Fibroblast of the aortic adventitia (primary cell): Measurements from ENCODE around the gene ZNF880. TPM values are rescaled to one million over a fixed set of nuclear protein-coding genes. Genes with fewer than 3 reads are reported as not detected.
A peak's percentile ranks its signal among the peaks of the same experiment; 100 is the strongest.

Source experiments
- DNase-seq: peaks from one replicate; pipeline ENCODE4 v3.0.0-alpha.2; 2010; ENCODE audit warnings: low read depth
- H3K4me3 ChIP-seq: 2 replicates; pipeline ENCODE4 v1.5.1; 2011; ENCODE audit warnings: low read depth, mild to moderate bottlenecking, control low read depth, low read length, moderate library complexity
- CTCF ChIP-seq: IDR thresholded peaks from 2 replicates; pipeline ENCODE4 v1.5.1; 2011; ENCODE audit warnings: mild to moderate bottlenecking, low read length, control low read depth, inconsistent platforms; ENCODE audit not compliant: insufficient read depth
- total RNA-seq: library from RNA; depleted of rRNA; stranded (reverse); fragments of >200 nt; gene quantifications from 2 replicates; pipeline ENCODE4 v1.2.3, GENCODE V29; 2012; ENCODE audit warnings: low replicate concordance

The ZNF880 gene
- total RNA-seq, 1 donor: 27.3 TPM

DNA sequence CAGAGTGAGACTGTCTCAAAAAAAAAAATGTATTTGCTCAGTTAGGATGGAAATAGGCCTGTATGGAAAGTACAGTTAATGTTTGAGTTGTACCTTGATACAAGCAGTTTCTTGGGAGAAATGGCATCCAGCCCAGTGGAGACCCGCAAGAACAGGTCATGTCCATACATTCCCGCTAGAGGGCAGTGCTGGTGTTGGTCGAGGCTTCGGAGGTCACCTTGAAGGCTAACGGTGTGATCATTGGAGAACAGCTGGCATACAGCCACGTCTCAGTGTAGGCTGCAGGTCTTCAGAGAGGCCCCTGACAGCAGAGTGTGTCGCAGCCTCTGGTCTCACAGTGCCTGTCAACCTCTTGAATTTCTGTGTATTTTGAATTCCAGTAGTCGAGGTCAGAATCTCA, 26.2 kb upstream of the ZNF880 start:
- peak; percentile 16 for DNase-seq

DNA sequence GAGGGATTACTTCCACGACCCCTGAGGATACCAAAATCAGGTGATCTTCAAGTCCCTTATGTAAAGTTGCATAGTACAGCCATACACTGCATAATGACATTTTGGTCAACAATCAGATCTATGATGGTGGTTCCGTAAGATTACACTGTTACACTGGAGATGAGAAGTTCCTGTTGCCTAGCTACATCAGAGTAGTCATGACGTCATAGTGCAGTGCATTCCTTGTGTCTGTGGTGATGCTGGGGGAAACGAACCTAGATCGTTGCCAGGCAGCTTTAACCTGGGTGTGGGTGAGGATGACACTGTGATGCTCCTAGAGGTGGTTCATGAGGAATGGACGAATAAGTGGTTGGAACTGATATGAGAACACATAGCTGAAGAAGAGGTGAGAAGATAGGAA, 24.6 kb upstream of the ZNF880 start:
- no peak for TF ChIP-seq CTCF
- no peak overlapping the region for H3K4me3 ChIP-seq
- DNase-seq: no peak

More for the DNA sequence above, 26.2 kb upstream of the ZNF880 start:
- peak; percentile 11 for TF ChIP-seq CTCF
- H3K4me3 ChIP-seq: no peak overlapping the region

DNA sequence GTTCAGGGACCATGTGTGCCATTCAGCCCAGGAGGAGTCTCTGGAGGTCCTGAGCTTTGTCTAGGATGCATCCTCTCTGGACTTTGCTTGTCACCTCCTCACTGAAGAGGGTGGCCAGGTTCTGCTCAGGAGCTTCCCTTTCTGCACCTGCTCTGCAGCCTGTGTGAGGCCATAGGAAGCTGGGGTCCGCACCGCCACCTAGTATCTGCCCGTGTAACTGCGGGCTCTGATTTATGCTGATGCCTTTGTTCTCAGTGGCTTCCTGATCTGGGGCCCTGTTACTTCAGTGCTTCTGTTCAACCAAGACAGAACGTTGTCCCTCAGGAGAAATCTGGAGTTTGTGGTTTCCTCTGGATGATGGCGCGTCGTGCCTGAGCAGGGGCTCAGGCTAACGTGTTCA, 18.2 kb upstream of the ZNF880 start:
- no peak overlapping the region for H3K4me3 ChIP-seq
- DNase-seq: no peak
- no peak for TF ChIP-seq CTCF

DNA sequence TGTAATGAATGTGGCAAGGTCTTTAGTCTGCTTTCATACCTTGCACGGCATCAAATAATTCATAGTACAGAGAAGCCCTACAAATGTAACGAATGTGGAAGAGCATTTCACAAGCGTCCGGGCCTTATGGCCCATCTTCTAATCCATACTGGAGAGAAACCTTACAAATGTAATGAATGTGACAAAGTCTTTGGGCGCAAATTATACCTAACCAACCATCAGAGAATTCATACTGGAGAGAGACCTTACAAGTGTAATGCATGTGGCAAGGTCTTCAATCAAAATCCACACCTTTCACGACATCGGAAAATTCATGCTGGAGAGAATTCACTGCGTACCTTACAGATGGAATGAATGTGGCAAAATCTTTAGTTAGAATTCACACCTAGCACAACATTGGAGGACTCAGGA, 3.3 kb upstream of the ZNF880 start:
- no peak for TF ChIP-seq CTCF
- no peak overlapping the region for H3K4me3 ChIP-seq
- DNase-seq: no peak

DNA sequence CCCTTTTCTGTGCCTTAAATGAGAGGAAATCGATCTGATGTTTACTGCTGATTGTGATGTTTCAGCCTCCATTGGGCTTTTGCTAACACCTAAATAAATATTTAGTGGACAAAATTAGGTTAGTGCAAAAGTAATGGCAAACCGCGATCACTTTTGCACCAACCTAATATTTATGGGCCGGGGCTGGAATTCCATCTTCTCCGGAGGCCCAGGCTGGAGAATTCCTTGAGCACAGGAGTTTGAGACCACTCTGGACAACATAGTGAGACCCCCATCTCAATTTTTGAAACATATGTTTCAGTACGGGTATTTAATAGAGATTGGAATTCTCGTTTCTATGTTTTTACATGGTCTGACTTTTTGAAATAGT, 603 bp downstream of the ZNF880 start:
- no peak for TF ChIP-seq CTCF
- peak overlapping the region; percentile 91 for H3K4me3 ChIP-seq
- DNase-seq: no peak

DNA sequence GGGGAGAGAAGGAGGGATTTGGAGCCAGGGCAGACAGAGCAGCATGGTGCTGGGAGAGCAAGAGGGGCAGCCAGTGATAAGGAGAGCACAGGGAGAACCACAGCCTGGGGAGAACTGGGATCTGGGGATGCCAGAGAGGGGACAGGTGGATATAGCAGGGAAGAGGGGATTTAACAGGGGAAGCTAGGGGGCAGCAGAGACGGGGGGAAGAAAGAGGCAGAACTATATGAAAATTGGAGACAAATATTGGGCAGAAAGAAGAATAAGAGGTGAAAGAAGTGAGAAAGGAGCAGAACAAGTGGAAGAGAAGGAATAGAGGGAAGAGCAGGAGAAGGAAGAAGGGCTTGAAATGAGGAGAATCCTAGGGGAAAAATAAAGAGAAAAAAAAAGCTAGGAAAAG, 21.4 kb downstream of the ZNF880 start:
- no peak for TF ChIP-seq CTCF
- no peak overlapping the region for H3K4me3 ChIP-seq
- no peak for DNase-seq

DNA sequence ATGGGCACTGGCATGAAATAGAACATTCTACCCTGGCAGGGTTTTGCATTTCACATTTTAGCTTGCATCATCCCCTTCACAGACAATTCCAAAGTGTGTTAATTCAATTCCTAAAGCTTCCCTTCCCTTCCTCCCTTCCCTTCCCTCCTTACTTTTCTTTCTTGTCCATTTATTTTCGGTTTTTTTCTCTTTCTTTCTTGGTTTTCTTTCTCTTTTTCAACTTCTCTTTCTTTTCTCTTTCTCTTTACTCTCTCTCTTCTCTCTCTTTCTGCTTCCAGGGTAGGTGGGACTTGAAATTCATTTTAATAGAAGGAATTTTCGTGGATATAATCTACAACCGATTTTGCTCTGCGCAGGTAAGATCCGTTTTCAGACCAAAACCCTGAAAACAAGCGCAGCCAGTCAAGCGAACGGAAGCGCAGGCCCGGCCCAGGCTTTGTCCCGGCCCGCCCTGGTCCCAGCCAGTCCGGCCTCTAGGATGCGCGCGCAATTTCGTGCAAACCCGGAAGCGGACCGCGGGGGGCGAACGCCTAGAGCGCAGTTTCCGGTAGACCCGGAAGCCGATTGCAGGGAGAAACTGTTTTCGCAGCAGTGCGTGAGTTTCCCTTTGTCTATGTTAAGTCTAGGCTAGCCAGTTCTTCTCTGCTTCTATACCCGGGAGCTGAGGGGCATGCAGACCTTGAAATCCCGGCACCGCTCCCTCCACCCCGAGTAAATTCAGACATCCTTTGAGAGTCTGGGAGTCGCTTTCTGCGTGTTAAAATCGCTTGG, 27.8 kb downstream of the ZNF880 start, which contains the start of gene ZNF528:
ZNF528 (plus strand) TSS at position 540 of the 771 bp plus-strand sequence. CDS start 4,165 bp downstream, outside the sequence.
- TF ChIP-seq CTCF: no peak
- DNase-seq: peak; percentile 93
- H3K4me3 ChIP-seq: peak within 1 kb of the TSS; percentile 94
